ELR (cell line): Measurements from ENCODE around the gene KIRREL3.
A peak's percentile ranks its signal among the peaks of the same experiment; 100 is the strongest.

Source experiments
- DNase-seq: peaks from one replicate; pipeline ENCODE4 v3.0.0-alpha.2; 2015; ENCODE audit warnings: low read depth

The KIRREL3 gene

DNA sequence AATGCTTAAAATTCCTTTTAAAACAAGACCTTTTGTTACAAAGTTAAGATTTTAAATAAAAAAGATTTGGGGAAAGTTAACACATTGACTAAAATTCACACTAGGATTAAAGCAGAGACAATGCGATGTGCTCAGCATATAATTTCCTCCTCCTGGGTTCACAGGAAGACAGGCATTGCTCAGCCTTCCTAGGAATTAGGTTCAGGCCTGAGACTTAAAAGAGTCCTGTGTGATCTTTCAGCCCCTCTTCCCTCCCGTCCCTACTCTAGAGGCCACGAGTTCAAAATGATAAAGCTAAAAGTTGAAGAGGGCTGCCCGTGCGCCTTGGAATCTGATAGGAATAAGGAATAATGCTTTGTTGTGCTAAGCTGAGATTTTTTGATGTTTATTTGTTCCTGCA lies 218.6 kb downstream of the KIRREL3 start:
- DNase-seq = no peak

DNA sequence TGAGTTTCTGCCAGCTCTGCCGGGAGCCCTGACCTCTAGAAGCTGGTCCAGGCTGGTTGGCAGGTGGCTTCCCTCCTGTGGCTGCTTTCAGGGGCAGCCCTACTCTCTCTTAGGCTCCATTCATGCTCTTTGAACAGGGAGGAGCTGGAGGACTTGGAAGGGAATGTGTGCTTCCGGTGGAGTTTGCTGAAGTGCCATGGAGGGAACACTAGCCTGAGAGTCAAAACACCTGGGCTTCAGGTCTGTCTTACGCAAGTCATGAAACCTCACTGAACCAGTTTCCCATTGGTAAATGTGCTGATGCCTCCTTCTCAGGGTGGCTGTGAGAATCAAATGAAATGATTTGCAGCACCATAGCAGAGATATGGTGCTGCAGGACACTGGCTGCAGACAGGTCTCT lies 224.5 kb downstream of the KIRREL3 start:
- no peak for DNase-seq

DNA sequence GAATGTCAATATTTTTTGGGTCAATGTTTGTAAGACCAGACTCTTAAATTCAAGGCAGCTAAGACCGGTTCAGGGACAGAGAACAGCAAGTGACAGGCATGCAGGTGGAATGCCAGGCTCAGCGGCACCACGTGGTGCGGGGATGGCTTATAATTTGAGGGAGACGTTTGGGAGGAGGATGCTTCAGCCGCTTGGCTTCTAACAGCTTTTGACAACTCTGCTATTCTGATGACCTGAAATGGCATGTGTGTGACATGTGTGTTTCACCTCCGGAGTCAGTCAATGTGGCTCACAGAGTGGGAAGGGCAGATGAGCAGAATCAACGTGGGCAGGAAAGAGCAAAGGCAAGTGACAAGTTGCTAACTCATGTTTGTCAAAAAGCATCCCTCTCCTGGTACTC lies 228.3 kb downstream of the KIRREL3 start:
- no peak for DNase-seq

DNA sequence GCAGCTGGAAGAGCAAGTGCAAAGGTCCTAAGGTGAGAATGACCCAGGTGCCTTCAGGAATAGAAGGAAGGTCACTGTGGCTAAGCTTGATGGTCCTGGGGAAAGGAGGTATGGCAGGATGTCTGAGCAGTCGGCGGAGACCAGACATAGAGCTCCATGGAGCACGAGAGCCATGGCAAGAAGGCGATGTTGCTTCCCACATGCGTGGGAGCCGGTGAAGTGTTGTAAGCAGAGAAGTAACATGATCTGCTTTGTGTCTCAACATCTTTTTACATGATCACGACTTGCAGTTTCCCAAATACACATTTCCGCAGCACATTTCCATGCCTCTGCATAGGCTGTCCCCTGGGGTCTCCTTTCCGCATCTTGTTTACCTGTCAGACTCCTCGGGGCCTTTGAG lies 231.9 kb downstream of the KIRREL3 start:
- no peak for DNase-seq

DNA sequence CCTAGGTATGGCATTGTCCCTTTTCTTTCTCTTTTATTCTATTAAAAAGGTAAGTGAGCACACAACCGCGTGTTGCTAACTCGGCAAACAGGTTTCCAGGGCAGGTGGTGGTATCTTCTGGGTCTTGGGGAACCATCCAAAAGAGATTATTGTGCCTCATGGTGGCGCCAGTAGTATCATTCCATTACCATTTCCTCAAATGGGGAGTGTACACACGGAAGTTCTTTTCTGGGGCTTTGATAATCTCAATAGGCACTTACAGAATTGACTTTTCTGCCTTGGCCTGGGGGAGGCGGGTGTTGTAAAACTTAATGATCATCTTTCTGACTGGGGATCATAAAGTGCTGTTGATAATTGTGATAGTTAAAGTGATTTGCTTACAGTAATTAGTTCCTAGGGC lies 234.1 kb downstream of the KIRREL3 start:
- DNase-seq = peak; percentile 11

DNA sequence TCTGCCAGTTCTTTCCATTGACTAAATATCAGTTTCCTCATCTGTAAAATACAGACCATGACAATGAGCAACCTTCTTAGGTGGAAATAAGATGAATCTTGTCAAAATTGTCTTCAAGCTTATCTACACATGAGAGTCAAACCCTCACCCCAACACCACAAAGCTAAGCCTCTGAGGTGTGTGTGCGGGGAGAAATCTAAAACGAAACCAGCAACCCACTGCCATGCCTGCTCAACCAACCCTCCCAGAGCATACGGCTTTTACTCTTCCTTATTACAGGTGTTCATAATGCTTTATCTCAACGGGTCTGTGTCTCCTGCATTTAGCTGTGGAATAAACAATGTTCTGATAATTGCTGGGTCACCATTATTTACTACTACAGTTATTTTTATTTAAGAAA lies 235.4 kb downstream of the KIRREL3 start:
- no peak for DNase-seq

DNA sequence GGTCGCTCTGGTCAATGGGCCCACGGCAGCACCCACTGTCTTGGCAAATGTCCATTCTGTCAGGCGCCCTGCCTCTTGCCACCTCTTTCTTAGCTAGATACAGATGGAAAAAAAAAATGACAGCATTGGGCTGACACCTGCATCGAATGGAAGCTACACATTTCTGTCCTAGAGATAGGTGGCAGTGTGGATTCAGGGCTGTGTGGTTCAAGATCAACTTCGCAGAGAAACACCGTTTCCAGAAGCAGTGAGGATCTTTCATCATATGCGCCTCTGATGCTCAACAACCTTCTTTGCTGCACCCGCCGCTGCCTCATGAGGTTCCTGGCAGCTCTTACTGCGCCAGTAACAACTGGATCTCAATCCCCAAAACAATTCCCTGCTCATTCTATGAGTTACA lies 236.3 kb downstream of the KIRREL3 start:
- no peak for DNase-seq

DNA sequence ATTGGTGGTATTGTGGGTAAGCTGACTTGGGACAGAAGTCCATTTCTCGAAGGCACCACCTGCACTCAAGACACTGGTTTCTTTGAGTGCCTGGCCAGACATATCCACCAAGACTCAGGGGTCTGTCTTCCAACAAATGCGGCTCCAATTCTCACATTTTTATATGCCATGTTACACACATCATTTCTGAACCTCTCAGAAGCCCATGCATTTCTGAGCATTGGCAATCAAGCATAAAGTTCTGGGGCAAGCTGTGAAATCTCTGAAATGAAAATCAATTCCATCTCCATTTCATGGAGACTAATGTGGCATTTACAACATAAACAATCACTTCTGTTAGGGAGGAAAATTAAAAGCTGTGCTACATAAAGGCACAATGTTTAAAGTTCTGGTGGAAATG lies 243.7 kb downstream of the KIRREL3 start:
- no peak for DNase-seq

DNA sequence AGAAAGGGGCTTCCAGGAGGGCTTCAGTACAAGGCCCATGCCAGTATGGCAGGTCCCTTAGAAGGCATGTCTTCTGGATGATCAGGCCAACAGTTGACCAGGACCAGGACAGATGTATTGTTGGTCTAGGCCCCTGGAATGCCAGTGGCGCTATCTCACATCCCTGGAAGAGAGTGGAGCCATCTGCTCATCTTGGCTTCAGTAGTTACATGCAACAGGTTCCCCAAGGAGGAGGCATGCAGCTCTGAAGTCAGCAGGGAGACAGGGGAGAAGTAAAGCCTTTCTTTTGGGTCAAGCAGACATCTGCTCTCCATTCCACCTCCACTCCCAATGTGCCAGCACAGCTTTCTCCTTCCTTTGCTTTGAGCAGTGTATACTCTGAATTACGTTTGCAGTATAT lies 244.1 kb downstream of the KIRREL3 start:
- no peak for DNase-seq

DNA sequence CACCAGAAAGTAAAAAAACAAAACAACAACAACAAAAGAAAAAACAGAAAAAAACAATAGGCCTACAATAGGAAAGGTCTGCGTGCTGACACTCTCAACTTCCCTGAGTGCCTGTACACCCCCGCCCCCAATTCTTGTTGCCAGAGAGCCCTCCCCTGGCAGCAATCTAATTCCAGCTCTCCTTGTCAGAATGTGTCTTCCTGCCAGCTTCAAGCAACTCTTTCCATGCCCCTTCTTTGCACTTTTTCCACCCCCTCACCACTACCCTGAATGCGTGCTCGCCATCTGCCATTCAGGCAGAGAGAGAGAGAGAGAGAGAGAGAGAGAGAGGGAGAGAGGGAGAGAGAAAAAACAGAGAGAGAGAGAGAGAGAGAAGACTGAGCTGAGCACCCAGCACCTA lies 245.0 kb downstream of the KIRREL3 start:
- DNase-seq = no peak

DNA sequence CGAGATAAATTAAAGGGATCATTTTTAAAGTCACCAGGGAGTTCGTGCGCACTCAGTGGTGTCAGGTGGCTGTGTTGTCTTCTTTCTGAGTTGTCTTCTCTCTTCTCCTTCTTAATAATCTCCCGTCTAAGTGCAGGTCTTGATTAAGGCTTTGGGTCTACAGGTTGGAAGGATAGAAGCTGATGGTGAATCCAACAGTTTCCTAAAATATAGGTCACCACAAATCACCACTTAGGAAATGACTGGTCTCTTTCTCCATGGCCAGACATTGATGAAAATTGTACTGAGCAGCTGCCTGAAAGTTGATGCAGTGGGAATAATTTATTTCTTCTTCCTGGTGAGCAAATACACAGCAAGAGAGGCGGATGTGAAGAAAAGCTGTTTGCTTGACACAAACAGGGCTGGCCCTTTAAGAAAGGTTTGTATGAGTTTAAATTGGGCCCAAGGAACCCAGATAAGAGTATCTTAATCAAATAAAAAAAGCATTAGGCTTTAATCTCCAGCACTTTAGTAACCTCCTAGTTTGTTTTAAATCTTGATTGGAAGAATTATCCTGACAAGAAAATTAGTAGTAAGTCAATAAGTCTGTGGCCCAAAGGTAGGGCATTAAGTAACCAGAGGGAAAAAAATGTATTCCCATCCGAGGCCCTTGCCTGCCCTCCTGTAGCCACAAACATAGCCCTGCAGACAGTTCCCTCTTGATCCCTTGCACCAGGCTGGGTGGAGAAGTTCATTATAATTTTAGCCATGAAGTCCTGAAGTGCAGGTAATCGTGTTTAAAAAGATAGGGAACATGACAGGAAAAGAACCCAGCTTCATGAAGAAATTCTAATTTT lies 245.8 kb downstream of the KIRREL3 start:
- no peak for DNase-seq

DNA sequence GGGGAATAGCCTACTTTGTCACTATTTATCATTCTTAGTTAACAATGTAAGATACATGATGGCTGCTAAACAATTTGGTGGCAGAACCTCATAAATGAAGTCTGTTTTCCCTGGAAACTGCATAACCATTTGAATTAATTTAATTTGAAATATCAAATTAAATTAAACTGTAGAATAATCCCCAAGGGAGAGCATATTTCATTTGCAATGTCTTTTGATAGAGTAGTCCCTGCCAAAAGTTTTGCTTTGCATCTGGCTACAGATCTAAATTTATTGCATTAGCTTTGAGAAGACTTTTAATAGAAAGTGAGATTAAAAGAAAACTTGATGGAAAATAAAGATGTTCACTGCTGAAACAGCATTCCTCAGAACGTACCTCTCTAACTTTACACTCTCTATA lies 246.6 kb downstream of the KIRREL3 start:
- DNase-seq = no peak

DNA sequence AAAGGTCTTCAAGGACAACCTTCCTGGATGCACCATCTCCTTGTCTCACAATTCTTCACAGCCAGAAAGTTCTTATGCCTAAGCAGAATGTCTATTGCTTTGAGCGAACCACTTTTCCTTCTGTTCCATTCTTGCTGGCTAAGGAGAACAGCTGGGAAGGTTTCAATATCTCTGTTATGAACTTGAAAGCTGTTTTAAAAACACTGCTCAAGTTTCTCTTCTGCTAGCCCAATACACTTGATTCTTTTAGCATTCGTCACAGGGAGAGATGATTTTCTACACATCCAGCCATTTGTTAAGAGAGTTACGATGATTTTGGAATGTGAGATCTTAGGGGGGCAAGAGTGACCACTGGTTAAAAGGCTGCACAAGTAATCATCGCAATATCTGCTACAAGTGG lies 249.3 kb downstream of the KIRREL3 start:
- DNase-seq = no peak

DNA sequence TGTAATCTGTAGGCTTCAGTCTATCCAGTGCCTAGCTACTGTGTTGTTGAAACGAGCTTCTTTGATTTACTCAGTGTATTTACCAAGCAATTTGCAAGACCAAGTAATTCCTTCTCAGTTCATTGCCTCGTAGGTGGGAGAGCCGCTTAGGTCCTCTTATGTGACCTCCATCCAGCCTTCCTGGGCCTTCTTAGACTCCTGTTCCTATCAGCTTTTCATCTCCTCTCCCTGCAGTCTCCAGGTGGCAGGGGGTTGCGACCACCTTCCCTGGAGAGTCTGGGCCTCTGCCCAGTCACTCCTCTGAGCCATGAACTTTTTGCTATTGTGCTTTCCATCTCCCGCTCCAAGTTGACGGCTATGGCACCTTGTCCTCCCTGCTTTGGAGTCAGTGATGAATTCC lies 251.8 kb downstream of the KIRREL3 start:
- DNase-seq = no peak

DNA sequence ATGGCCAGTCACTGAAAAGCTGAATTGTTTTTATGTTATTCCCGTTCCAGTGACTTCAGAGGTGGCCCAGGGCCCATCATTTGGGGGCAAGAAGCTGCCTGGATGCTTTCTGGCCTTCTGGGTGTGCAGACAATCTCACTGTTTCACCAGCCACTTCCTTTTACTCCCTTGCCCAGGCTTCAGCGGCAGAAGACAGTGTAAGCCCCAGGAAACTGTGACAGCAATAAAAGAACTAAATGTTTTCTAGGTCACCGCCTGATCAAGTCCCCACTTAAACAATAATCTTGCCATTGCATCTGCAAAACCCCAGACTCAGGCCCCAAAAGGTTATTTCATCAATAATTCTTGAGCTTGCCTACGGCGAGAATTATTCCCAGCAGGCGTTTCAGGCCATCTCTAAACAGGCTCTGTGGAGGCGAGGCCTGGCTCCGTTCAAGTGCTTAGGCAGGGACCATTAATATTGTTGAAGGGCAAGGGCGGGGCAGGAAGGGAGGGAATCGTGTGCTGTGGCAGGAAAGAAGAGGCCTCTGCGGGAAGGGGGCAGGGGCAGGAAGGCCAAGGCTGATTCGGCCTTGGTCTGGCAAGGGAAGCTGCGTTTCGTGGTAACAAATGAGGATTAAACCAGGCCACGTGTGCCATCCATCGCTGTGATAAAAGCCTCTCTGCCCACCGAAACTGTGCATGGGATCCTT lies 252.3 kb downstream of the KIRREL3 start:
- DNase-seq = no peak

DNA sequence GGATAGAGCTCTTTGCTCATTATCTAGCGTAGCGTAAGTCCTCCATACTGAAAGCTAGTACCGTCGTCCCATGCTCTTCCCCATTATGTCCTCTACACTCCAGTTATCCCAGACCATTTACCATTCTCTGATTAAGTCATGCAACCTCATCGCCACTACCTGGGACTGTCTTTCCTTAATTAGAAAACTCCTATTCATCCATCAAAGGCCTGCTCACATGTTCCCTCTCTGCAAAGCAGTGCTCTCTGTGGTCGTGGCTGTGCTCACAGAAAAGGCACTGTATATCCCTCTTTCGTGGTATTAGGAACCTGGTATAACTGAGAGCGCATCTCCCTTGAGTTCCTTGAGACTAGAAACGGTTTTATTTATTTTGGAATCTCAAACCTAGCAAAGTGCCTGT lies 253.3 kb downstream of the KIRREL3 start:
- no peak for DNase-seq

DNA sequence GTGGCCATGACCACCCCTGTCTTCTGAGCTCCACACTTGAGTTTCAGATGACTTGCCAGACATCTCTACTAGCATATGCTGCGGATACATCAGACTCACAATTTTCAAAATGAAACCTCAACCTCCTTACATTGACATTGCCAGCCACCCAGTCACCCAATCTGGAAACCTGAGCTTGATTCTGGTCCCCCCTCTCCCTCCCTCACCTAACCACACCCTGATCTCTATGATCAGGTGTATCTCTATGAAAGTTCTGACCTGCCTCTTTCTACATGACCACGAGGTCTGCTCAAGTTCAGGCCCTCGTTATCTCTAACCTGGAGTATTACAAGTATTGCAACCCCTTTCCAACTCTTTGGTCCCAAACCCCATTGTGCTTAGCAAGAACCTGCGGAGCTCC lies 254.1 kb downstream of the KIRREL3 start:
- no peak for DNase-seq

DNA sequence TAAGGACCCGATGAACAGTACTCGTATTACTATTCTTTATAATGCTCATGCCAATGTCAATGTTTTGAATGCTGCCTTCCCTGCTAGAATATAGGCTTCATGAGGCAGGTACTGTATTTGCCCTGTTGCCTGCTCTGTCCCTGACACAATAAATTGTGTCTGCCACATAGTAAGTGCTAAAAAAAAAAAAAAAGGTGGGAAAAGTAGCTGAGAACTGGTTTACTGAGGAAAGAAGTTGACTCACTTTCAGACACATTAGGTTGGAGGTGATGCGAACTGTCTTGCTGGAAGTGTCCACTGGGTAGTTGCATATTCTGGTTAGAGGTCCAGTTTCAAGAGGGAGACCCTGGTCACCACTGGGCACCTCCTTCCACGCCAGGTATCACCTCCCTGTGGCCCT lies 255.9 kb downstream of the KIRREL3 start:
- DNase-seq = no peak

DNA sequence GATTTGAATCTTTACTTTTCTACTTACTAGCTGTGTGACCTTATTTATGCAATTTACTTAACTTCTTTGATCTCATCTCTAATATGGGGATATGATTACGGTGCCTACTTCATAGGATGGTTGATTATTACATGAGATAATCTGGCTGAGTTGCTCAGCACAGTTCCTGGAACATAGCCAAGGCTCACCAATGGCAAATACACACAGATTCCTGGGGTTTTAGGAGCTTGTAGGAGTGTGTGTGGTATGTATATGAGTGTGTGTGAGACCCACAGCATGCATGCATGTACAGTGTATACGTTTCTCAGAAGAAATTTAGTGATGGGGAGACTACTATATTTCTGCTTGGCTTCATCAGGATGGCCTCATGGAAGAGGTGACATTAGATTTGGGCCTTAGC lies 256.9 kb downstream of the KIRREL3 start:
- DNase-seq = no peak

DNA sequence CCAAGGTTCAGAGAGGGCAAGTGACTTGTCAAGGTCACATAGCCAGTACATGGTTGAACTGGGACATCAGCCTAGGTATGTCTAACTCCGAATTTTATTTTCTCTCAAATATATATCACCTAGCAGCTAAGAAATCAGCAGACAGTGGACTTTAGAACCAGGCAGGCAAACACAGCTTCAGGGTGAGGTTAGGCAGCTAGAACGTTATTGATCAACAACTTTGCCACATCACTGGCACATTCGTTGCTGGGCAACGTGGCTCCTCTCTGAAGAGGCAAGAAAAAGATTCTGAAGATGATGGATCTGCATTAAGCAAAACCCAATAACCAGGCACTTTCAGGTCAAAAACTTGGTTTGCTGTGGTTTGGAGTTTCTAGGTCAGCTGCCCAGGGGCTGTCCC lies 258.0 kb downstream of the KIRREL3 start:
- DNase-seq = no peak

DNA sequence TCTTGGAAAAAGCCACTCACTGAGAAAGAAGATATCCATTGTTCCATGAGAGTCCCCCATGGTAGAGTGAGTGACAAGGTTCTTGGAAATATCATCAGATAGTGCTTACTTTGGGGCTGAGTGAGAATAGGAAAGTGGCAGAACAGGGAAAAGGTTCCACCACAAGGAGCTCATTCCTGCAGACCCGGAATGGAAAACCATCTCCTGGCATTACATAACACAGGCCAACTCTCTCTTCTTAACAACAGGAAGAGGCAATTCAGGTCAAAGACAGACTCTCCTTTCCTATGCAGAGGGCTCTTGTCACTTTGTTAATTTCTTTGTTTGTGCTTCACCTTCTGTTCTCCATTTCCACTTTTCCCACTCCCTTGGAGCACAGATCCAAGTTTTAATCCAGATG lies 259.7 kb downstream of the KIRREL3 start:
- no peak for DNase-seq

DNA sequence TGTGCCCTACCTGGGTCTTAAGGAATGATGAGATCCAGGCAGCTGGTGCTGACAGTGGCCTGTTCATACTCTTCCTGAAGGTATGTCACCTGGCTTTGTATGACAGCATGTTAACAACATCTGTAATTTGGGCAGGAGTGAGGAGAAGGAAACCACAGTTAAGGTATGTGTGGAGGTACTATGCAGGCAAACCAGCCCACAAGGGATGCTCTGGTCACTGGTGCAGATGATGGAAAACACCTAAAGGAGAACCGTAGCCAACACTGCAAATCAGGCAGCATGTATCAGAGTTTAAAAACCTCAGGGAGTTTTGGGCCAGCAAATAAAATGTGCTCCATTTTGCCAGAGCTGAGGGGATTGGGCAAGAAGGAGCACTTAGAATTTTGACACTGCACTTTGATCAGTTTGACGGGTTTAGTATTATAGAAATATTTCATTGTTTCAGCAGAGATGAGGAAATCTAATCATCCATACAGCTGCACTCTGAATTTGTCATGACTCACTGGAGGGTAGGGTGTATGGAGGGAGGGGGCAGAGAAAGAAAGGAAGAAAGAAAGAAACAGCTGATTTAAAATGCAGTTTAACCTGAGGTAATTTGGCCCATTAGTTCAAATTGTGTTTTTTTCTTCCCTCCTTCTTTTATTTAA lies 260.9 kb downstream of the KIRREL3 start:
- DNase-seq = no peak

DNA sequence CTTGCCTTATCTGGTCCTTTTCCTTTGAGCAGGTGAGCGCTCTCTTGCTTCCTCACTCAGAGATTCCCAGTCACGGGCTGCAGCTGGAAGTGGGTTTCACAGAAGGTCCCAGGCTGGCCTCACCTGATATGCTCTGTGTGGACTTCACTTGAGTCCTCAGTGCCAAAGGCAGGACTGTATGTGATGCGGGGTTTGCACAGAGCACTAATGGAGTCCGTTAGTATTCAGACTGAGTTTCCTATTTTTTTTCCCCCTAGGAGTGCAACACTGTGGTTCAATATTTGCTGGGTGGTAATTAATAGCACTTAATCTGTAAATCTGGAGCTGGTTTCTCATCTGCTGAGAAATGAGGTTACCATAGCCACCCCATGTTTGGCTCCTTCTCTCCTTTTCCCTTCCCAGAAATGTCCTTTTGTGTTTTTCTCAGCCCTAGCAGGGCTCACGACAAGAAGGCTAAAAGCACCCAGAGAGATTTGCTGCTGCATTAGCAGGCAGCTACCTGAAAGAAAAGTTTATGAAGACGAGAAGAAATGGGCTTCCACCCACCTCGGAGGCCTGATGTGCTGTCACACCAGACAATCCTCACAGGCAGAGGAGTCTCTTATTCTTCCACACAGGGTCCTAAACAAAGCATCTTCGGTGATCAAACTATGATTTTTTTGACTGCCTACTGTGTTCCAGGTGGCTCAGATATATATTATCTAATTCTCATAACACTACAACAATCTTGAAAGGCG lies 262.1 kb downstream of the KIRREL3 start:
- no peak for DNase-seq
